ENCODE results near the gene DDR2. TPM values are rescaled to one million over a fixed set of nuclear protein-coding genes. Genes with fewer than 3 reads are reported as not detected.

Gene DDR2
- polyA plus RNA-seq, 3 donors: 0.07 TPM; not detected in 2

DNA sequence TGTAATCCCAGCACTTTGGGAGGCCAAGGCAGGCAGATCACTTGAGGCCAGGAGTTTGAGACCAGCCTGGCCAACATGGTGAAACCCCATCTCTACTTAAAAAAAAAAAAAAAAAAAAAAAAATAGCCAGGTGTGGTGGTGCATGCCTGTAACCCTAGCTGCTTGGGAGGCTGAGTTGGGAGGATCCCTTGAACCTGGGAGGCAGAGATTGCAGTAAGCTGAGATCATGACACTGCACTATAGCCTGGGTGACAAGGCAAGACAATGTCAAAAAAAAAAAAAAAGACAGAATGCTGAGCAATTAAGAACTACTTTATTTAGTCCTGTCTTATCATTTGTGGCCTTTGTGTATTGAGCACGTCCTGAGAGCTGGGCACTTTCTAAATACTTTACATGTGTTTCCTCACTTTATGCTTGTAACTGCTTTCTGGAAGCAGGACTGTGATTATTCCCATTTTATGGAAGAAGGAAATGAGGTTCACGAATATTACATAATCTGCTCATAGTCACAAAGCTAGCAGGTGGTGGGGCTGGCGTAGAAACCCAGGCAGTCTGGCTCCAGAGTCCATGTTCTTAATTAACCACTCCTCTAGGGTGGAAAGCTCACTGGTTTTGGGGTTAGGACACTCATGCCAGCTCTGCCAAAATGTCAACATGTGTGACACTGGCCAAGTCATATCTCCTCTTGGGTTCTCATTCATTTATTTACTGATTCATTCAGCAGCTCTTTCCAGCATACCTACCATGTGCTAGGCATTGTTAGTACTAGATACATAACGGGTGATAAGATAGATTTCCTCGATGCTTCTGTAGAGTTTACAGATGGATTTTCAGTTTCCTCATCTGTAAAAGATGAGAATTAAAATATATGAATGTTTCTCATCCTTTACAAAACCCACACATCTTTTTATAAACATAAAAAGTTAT lies 57.7 kb downstream of the DDR2 start:
- WGBS (ENCODE audit: insufficient coverage): 80% methylated on average over 1 of the region's 5 CpGs
- Histone ChIP-seq H3K36me3 (replicated peaks in 1 of 2; ENCODE audit: control insufficient read depth in 1 of 2, insufficient read depth in 2 of 2, low read length in 2 of 2) (no peaks in the 10 kb centered on the region), H3K9me3 (replicated peaks in 1 of 2; ENCODE audit: control insufficient read depth in 1 of 2, insufficient read depth in 1 of 2, low read length in 2 of 2) (no peaks in the 10 kb centered on the region), H3K4me2 (replicated peaks; ENCODE audit: extremely low read depth, low read length, poor library complexity, severe bottlenecking) (no peak overlapping the region), H3K4me3 (replicated peaks in 1 of 3; ENCODE audit: low read depth in 2 of 3, low read length in 3 of 3) (no peak overlapping the region), H4K20me1 (ENCODE audit: insufficient read depth, low read length) (no peaks in the 10 kb centered on the region), H3K27me3 (ENCODE audit: control insufficient read depth in 2 of 2, insufficient read depth in 2 of 2, low read length in 2 of 2) (no peaks in the 10 kb centered on the region), H3K79me2 (ENCODE audit: insufficient read depth, low read length) (no peaks in the 10 kb centered on the region), H3K9ac (ENCODE audit: insufficient read depth, low read length, poor library complexity, severe bottlenecking) (no peak overlapping the region), H2AFZ (ENCODE audit: insufficient read depth, low read depth, low read length, poor library complexity, severe bottlenecking) (no peak overlapping the region), H3K4me1 (ENCODE audit: control insufficient read depth in 1 of 2, insufficient read depth in 2 of 2, low read length in 2 of 2) (no peaks in the 10 kb centered on the region), H3K27ac (ENCODE audit: low read depth in 1 of 2, low read length in 2 of 2) (no peak overlapping the region)
- no peak overlapping the region for H3K4me3 Mint-ChIP-seq
- peaks cover 0 to 6% (median 2%) of the 10 kb centered on the region in 7 donors for H3K9me3 Mint-ChIP-seq
- peaks cover 0 to 4% (median 3%) of the 10 kb centered on the region in 3 donors for H3K27me3 Mint-ChIP-seq (ENCODE audit: low read depth in 3 of 3)
- no peaks in the 10 kb centered on the region for H3K4me1 Mint-ChIP-seq
- no peak overlapping the region for H3K27ac Mint-ChIP-seq
- no peak for DNase-seq
- H3K36me3 Mint-ChIP-seq: no peaks in the 10 kb centered on the region
- TF ChIP-seq, protein P1, sequence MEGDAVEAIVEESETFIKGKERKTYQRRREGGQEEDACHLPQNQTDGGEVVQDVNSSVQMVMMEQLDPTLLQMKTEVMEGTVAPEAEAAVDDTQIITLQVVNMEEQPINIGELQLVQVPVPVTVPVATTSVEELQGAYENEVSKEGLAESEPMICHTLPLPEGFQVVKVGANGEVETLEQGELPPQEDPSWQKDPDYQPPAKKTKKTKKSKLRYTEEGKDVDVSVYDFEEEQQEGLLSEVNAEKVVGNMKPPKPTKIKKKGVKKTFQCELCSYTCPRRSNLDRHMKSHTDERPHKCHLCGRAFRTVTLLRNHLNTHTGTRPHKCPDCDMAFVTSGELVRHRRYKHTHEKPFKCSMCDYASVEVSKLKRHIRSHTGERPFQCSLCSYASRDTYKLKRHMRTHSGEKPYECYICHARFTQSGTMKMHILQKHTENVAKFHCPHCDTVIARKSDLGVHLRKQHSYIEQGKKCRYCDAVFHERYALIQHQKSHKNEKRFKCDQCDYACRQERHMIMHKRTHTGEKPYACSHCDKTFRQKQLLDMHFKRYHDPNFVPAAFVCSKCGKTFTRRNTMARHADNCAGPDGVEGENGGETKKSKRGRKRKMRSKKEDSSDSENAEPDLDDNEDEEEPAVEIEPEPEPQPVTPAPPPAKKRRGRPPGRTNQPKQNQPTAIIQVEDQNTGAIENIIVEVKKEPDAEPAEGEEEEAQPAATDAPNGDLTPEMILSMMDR (IDR thresholded peaks at IDR 0.05): no peak
- intact Hi-C loops (cut with micrococcal nuclease): no loop called here

DNA sequence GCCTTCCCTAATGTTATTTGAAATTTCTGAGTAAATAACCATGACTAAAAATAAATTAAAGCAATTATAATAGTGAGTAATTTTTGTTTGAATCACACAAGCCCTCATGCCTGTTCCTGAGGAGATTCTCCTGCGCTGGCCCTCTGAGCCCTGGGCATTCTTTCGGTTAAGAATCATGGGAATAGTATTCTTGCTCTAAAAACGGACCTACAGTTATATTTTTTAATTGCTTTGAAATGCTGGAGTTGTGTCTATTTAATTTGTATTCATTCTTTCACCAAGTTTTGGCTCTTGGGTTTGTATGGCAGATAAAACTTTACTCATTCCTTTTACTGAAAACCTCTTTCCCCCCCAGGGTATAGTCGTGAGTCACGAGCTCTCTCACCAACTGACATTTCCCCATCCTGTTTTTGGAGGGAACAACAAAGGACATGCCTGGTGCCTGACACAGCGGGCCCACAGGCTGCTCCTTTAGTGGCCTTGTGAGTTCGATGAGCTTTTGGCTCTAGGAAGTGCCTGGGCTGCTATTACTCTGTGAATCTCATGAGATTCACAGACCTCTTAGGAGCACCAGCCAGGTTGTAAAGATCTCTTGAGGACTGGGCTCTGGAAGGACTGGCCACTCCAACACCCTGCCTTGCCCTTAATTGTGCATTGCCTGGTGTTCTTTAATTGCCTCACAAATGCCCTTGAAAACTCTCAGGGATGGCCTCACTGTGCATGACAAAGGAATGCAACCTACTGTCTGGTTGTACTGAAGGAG lies 58.6 kb downstream of the DDR2 start:
- H3K27ac Mint-ChIP-seq: no peak overlapping the region

More for the DNA sequence above, 58.6 kb downstream of the DDR2 start:
- no peaks in the 10 kb centered on the region for H3K9me3 ChIP-seq (replicated peaks in 1 of 2; ENCODE audit: control insufficient read depth in 1 of 2, insufficient read depth in 1 of 2, low read length in 2 of 2)
- H3K27me3 ChIP-seq (ENCODE audit: control insufficient read depth in 2 of 2, insufficient read depth in 2 of 2, low read length in 2 of 2): no peaks in the 10 kb centered on the region
- no peaks in the 10 kb centered on the region for H3K36me3 ChIP-seq (replicated peaks in 1 of 2; ENCODE audit: control insufficient read depth in 1 of 2, insufficient read depth in 2 of 2, low read length in 2 of 2)
- no peak overlapping the region for H3K9ac ChIP-seq (ENCODE audit: insufficient read depth, low read length, poor library complexity, severe bottlenecking)
- no peaks in the 10 kb centered on the region for H3K4me1 Mint-ChIP-seq
- peaks cover 0 to 6% (median 2%) of the 10 kb centered on the region in 7 donors for H3K9me3 Mint-ChIP-seq
- no peak overlapping the region for H3K4me3 Mint-ChIP-seq
- H3K4me1 ChIP-seq (ENCODE audit: control insufficient read depth in 1 of 2, insufficient read depth in 2 of 2, low read length in 2 of 2): no peaks in the 10 kb centered on the region
- no peaks in the 10 kb centered on the region for H3K36me3 Mint-ChIP-seq
- no peaks in the 10 kb centered on the region for H4K20me1 ChIP-seq (ENCODE audit: insufficient read depth, low read length)
- TF ChIP-seq, protein P1 (IDR thresholded peaks at IDR 0.05): no peak
- no peak for DNase-seq
- intact Hi-C loops (cut with micrococcal nuclease): no loop called here
- H3K79me2 ChIP-seq (ENCODE audit: insufficient read depth, low read length): no peaks in the 10 kb centered on the region
- H3K4me2 ChIP-seq (replicated peaks; ENCODE audit: extremely low read depth, low read length, poor library complexity, severe bottlenecking): no peak overlapping the region
- no peak overlapping the region for H3K27ac ChIP-seq (ENCODE audit: low read depth in 1 of 2, low read length in 2 of 2)
- WGBS (ENCODE audit: insufficient coverage): 49% methylated on average over 3 of the region's 7 CpGs
- peaks cover 0 to 5% (median 3%) of the 10 kb centered on the region in 3 donors for H3K27me3 Mint-ChIP-seq (ENCODE audit: low read depth in 3 of 3)
- H2AFZ ChIP-seq (ENCODE audit: insufficient read depth, low read depth, low read length, poor library complexity, severe bottlenecking): no peak overlapping the region
- H3K4me3 ChIP-seq (replicated peaks in 1 of 3; ENCODE audit: low read depth in 2 of 3, low read length in 3 of 3): no peak overlapping the region

Data from CD14-positive monocyte (primary cell).